HEK293 (cell line): ENCODE data around the gene ICAM1.

Experiments used
- CTCF ChIA-PET: fragments of 350-600 bp; formaldehyde crosslinking; extraction: SDS; loops from one replicate; lab custom pipeline; 2021; ENCODE audit warnings: antibody characterized with exemption; lab: Yijun Ruan, JAX
- POLR2A ChIA-PET: fragments of 300-600 bp; formaldehyde crosslinking; extraction: SDS; loops from one replicate; lab custom pipeline; 2020; ENCODE audit warnings: antibody characterized with exemption, inconsistent platforms; lab: Yijun Ruan, JAX
- H3K27ac ChIP-seq: fragments of 200-500 bp; sonication (Bioruptor generic); 2 replicates; pipeline ENCODE4 v1.5.1; 2014; ENCODE audit warnings: low read depth, low read length, control low read depth, inconsistent platforms; ENCODE audit errors: extremely low read depth
- H3K36me3 ChIP-seq, 2 experiments: fragments of 200-500 bp in 1 of 2; sonication (Bioruptor generic) in 1 of 2; 1 replicate in 1 of 2; 2 replicates in 1 of 2; pipeline ENCODE4 v1.5.1; 2014 to 2017; ENCODE audit warnings: inconsistent platforms in 2 of 2, low read length in 2 of 2; ENCODE audit not compliant: control insufficient read depth in 2 of 2, insufficient read depth in 1 of 2
- H3K4me1 ChIP-seq: fragments of 200-500 bp; sonication (Bioruptor generic); 2 replicates; pipeline ENCODE4 v1.5.1; 2014; ENCODE audit warnings: mild to moderate bottlenecking, low read length, inconsistent platforms; ENCODE audit not compliant: control insufficient read depth, insufficient read depth
- H3K4me3 ChIP-seq: 2 replicates; pipeline ENCODE4 v1.5.1; 2011; ENCODE audit warnings: low read depth, mild to moderate bottlenecking, control low read depth, low read length, moderate library complexity
- H3K9me3 ChIP-seq: fragments of 200-500 bp; sonication (Bioruptor generic); 2 replicates; pipeline ENCODE4 v1.5.1; 2014; ENCODE audit warnings: low read depth, low read length, inconsistent platforms; ENCODE audit not compliant: control insufficient read depth, insufficient read depth
- BCL11A ChIP-seq: fragments of 450-650 bp; formaldehyde crosslinking; IDR thresholded peaks from 2 replicates; pipeline ENCODE4 v1.5.1; 2016; ENCODE audit warnings: low read depth, missing biosample characterization, missing genetic modification characterization
- GFI1B ChIP-seq: fragments of 450-650 bp; formaldehyde crosslinking; IDR thresholded peaks from 2 replicates; pipeline ENCODE4 v1.5.1; 2016; ENCODE audit warnings: missing biosample characterization, missing genetic modification characterization
- KLF16 ChIP-seq: fragments of 450-650 bp; formaldehyde crosslinking; IDR thresholded peaks from 2 replicates; pipeline ENCODE4 v1.5.1; 2017; ENCODE audit warnings: missing biosample characterization, missing genetic modification characterization
- KLF8 ChIP-seq: fragments of 450-650 bp; formaldehyde crosslinking; IDR thresholded peaks from 2 replicates; pipeline ENCODE4 v1.5.1; 2016; ENCODE audit warnings: missing biosample characterization, missing genetic modification characterization
- MYNN ChIP-seq: fragments of 450-650 bp; formaldehyde crosslinking; IDR thresholded peaks from 2 replicates; pipeline ENCODE4 v1.5.1; 2016; ENCODE audit warnings: missing biosample characterization, missing genetic modification characterization, borderline replicate concordance
- OVOL3 ChIP-seq: fragments of 450-650 bp; formaldehyde crosslinking; IDR thresholded peaks from 2 replicates; pipeline ENCODE4 v1.5.1; 2016; ENCODE audit warnings: missing biosample characterization, missing genetic modification characterization
- PRDM1 ChIP-seq: fragments of 450-650 bp; formaldehyde crosslinking; IDR thresholded peaks from 2 replicates; pipeline ENCODE4; 2016; ENCODE audit warnings: missing biosample characterization, missing genetic modification characterization
- TCF7L2 ChIP-seq: IDR thresholded peaks from 2 replicates; pipeline ENCODE4 v1.6.1; 2011; ENCODE audit warnings: low read depth, mild to moderate bottlenecking, inconsistent platforms, low read length, moderate library complexity, borderline replicate concordance
- ZBTB48 ChIP-seq: fragments of 450-650 bp; formaldehyde crosslinking; IDR thresholded peaks from 2 replicates; pipeline ENCODE4 v1.5.1; 2016; ENCODE audit warnings: missing biosample characterization, missing genetic modification characterization
- ZEB2 ChIP-seq: fragments of 450-650 bp; formaldehyde crosslinking; IDR thresholded peaks from 2 replicates; pipeline ENCODE4 v1.5.1; 2016; ENCODE audit warnings: missing biosample characterization, missing genetic modification characterization
- ZNF10 ChIP-seq: fragments of 450-650 bp; formaldehyde crosslinking; IDR thresholded peaks from 2 replicates; pipeline ENCODE4 v1.5.1; 2017; ENCODE audit warnings: missing biosample characterization, missing genetic modification characterization
- ZNF132 ChIP-seq: fragments of 450-650 bp; formaldehyde crosslinking; IDR thresholded peaks from 2 replicates; pipeline ENCODE4 v1.5.1; 2017; ENCODE audit warnings: missing biosample characterization, missing genetic modification characterization, borderline replicate concordance
- ZNF146 ChIP-seq: fragments of 450-650 bp; formaldehyde crosslinking; IDR thresholded peaks from 2 replicates; pipeline ENCODE4 v1.5.1; 2016; ENCODE audit warnings: missing biosample characterization, missing genetic modification characterization
- ZNF214 ChIP-seq: fragments of 450-650 bp; formaldehyde crosslinking; IDR thresholded peaks from 2 replicates; pipeline ENCODE4 v1.5.1; 2017; ENCODE audit warnings: missing biosample characterization, mild to moderate bottlenecking, missing genetic modification characterization, borderline replicate concordance
- ZNF302 ChIP-seq: fragments of 450-650 bp; formaldehyde crosslinking; IDR thresholded peaks from 2 replicates; pipeline ENCODE4 v1.5.1; 2016; ENCODE audit warnings: missing biosample characterization, missing genetic modification characterization, low read depth
- ZNF335 ChIP-seq: fragments of 450-650 bp; formaldehyde crosslinking; conservative IDR thresholded peaks from 2 replicates; pipeline ENCODE4 v1.5.1; 2016; ENCODE audit warnings: missing biosample characterization, missing genetic modification characterization
- ZNF423 ChIP-seq: fragments of 450-650 bp; formaldehyde crosslinking; IDR thresholded peaks from 2 replicates; pipeline ENCODE4 v1.5.1; 2016; ENCODE audit warnings: missing biosample characterization, missing genetic modification characterization
- ZNF560 ChIP-seq: fragments of 450-650 bp; formaldehyde crosslinking; IDR thresholded peaks from 2 replicates; pipeline ENCODE4 v1.5.1; 2017; ENCODE audit warnings: missing biosample characterization, missing genetic modification characterization, borderline replicate concordance
- ZNF596 ChIP-seq: fragments of 450-650 bp; IDR thresholded peaks from 2 replicates; pipeline ENCODE4 v1.5.0; 2018; ENCODE audit warnings: missing biosample characterization, mild to moderate bottlenecking, missing genetic modification characterization, moderate library complexity
- ZNF624 ChIP-seq: fragments of 450-650 bp; formaldehyde crosslinking; IDR thresholded peaks from 2 replicates; pipeline ENCODE4 v1.5.1; 2017; ENCODE audit warnings: missing biosample characterization, missing genetic modification characterization
- ZNF701 ChIP-seq: fragments of 450-650 bp; formaldehyde crosslinking; IDR thresholded peaks from 2 replicates; pipeline ENCODE4 v1.5.1; 2016; ENCODE audit warnings: missing biosample characterization, missing genetic modification characterization
- ZNF777 ChIP-seq: fragments of 450-650 bp; formaldehyde crosslinking; IDR thresholded peaks from 2 replicates; pipeline ENCODE4 v1.5.1; 2017; ENCODE audit warnings: missing biosample characterization, missing genetic modification characterization, borderline replicate concordance
- ZNF791 ChIP-seq: fragments of 450-650 bp; formaldehyde crosslinking; IDR thresholded peaks from 2 replicates; pipeline ENCODE4 v1.5.1; 2016; ENCODE audit warnings: missing biosample characterization, missing genetic modification characterization
- ZSCAN16 ChIP-seq: fragments of 450-650 bp; formaldehyde crosslinking; IDR thresholded peaks from 2 replicates; pipeline ENCODE4 v1.5.1; 2016; ENCODE audit warnings: missing biosample characterization, missing genetic modification characterization
- TF ChIP-seq, protein P1 (sequence below): IDR thresholded peaks from 2 replicates; pipeline ENCODE4 v1.6.1; 2011; ENCODE audit warnings: mild to moderate bottlenecking, low read depth, low read length, borderline replicate concordance
- TF ChIP-seq, protein P2 (sequence below): fragments of 450-650 bp; formaldehyde crosslinking; IDR thresholded peaks from 2 replicates; pipeline ENCODE4 v1.5.1; 2016; ENCODE audit warnings: missing biosample characterization, missing genetic modification characterization
- TF ChIP-seq, protein P3 (sequence below): fragments of 450-650 bp; formaldehyde crosslinking; IDR thresholded peaks from 2 replicates; pipeline ENCODE4; 2016; ENCODE audit warnings: missing biosample characterization, missing genetic modification characterization
- TF ChIP-seq, protein P4 (sequence below): fragments of 450-650 bp; formaldehyde crosslinking; IDR thresholded peaks from 2 replicates; pipeline ENCODE4 v1.5.1; 2016; ENCODE audit warnings: missing biosample characterization, missing genetic modification characterization
- TF ChIP-seq, protein P5 (sequence below): fragments of 450-650 bp; formaldehyde crosslinking; IDR thresholded peaks from 2 replicates; pipeline ENCODE4 v1.5.1; 2016; ENCODE audit warnings: missing biosample characterization, missing genetic modification characterization

ICAM1 gene

DNA sequence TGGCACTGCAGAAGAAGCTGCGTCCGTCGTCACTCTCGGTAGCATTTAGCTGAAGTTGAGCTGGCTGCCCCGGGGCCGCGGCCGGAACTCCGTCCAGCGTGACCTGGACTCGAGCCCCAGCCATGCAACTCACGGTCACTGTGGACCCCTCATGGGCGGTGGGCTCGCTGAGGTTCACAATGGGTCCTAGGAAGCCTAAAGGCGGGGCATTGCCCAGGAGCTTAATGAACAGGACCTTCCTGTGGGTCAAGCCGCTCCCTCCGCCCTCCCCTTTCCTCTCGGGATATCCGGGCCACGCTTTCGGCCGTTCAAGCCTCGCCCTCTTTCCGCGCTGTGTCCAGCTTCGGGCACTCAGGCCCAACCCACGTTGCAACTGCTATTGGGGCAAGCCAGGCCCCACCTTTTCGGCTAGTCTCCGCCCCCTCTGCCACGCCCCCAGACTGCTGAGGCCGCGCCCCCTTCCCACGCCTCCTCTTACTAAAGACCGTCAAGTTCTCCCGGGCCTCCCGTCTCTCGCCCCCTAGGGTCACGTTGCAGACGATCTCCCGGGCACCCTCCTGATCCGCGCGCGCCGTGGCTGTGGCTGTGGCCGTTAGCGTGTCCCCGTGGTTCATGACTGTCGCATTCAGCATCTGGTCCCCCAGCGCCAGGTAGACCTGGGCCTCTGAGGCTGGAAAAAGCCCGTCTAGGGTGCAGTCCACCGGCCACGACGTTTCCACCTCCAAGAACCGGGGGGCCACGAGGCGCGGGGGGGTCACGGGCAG is 63.9 kb downstream of the ICAM1 start:
- Histone ChIP-seq H3K4me1 (no peaks in the 10 kb centered on the region), H3K9me3 (no peaks in the 10 kb centered on the region), H3K36me3 (peaks cover 3 to 22% of the 10 kb centered on the region in 2 experiments; a peak in 2 of 3 replicates), H3K4me3 (peak overlapping the region; percentile 92), H3K27ac (no peak overlapping the region)
- CTCF ChIA-PET: interaction anchor here (0.6 to 2.8 kb wide), 9 partner anchors 11 to 409 kb away, joined by 3 to 19 read pairs (median 5); no protein-coding TSS in a partner anchor
- POLR2A ChIA-PET: interaction anchor here (0.6 to 2.9 kb wide), 12 partner anchors 9 to 781 kb away, joined by 3 to 32 read pairs (median 6); partner anchors contain the start of genes FDX2, ICAM5 and TYK2
- TF ChIP-seq ZNF791 (tag by site-specific recombination) (no peak), KLF8 (peak; percentile 71), ZNF146 (tag by site-specific recombination) (no peak), ZNF596 (no peak), ZNF560 (no peak), ZBTB48 (tag by site-specific recombination) (0 out of 2 replicates have a peak, but pooled peaks have one; percentile 26), ZNF335 (tag by site-specific recombination) (peak; percentile 74), TCF7L2 (no peak), ZEB2 (tag by site-specific recombination) (no peak), ZNF624 (tag by site-specific recombination) (no peak), PRDM1 (tag by site-specific recombination) (no peak), ZNF132 (tag by site-specific recombination) (no peak), ZNF302 (no peak), ZNF10 (tag by site-specific recombination) (no peak), ZNF423 (tag by site-specific recombination) (no peak), MYNN (no peak), GFI1B (no peak), OVOL3 (tag by site-specific recombination) (no peak), KLF16 (peak; percentile 92), BCL11A (tag by site-specific recombination) (peak; percentile 10; the same call in 1 of the 2 replicates), ZSCAN16 (no peak), ZNF214 (tag by site-specific recombination) (no peak), ZNF701 (tag by site-specific recombination) (no peak), ZNF777 (peak; percentile 79; the same call in 1 of the 2 replicates)
- TF ChIP-seq, protein P1, sequence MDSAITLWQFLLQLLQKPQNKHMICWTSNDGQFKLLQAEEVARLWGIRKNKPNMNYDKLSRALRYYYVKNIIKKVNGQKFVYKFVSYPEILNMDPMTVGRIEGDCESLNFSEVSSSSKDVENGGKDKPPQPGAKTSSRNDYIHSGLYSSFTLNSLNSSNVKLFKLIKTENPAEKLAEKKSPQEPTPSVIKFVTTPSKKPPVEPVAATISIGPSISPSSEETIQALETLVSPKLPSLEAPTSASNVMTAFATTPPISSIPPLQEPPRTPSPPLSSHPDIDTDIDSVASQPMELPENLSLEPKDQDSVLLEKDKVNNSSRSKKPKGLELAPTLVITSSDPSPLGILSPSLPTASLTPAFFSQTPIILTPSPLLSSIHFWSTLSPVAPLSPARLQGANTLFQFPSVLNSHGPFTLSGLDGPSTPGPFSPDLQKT: no peak
- TF ChIP-seq, protein P2, sequence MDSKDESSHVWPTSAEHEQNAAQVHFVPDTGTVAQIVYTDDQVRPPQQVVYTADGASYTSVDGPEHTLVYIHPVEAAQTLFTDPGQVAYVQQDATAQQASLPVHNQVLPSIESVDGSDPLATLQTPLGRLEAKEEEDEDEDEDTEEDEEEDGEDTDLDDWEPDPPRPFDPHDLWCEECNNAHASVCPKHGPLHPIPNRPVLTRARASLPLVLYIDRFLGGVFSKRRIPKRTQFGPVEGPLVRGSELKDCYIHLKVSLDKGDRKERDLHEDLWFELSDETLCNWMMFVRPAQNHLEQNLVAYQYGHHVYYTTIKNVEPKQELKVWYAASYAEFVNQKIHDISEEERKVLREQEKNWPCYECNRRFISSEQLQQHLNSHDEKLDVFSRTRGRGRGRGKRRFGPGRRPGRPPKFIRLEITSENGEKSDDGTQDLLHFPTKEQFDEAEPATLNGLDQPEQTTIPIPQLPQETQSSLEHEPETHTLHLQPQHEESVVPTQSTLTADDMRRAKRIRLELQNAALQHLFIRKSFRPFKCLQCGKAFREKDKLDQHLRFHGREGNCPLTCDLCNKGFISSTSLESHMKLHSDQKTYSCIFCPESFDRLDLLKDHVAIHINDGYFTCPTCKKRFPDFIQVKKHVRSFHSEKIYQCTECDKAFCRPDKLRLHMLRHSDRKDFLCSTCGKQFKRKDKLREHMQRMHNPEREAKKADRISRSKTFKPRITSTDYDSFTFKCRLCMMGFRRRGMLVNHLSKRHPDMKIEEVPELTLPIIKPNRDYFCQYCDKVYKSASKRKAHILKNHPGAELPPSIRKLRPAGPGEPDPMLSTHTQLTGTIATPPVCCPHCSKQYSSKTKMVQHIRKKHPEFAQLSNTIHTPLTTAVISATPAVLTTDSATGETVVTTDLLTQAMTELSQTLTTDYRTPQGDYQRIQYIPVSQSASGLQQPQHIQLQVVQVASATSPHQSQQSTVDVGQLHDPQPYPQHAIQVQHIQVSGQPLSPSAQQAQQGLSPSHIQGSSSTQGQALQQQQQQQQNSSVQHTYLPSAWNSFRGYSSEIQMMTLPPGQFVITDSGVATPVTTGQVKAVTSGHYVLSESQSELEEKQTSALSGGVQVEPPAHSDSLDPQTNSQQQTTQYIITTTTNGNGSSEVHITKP: peak; percentile 86
- TF ChIP-seq, protein P3, sequence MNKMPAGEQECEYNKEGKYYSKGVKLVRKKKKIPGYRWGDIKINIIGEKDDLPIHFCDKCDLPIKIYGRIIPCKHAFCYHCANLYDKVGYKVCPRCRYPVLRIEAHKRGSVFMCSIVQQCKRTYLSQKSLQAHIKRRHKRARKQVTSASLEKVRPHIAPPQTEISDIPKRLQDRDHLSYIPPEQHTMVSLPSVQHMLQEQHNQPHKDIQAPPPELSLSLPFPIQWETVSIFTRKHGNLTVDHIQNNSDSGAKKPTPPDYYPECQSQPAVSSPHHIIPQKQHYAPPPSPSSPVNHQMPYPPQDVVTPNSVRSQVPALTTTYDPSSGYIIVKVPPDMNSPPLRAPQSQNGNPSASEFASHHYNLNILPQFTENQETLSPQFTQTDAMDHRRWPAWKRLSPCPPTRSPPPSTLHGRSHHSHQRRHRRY: 0 out of 2 replicates have a peak, but pooled peaks have one; percentile 13
- TF ChIP-seq, protein P4, sequence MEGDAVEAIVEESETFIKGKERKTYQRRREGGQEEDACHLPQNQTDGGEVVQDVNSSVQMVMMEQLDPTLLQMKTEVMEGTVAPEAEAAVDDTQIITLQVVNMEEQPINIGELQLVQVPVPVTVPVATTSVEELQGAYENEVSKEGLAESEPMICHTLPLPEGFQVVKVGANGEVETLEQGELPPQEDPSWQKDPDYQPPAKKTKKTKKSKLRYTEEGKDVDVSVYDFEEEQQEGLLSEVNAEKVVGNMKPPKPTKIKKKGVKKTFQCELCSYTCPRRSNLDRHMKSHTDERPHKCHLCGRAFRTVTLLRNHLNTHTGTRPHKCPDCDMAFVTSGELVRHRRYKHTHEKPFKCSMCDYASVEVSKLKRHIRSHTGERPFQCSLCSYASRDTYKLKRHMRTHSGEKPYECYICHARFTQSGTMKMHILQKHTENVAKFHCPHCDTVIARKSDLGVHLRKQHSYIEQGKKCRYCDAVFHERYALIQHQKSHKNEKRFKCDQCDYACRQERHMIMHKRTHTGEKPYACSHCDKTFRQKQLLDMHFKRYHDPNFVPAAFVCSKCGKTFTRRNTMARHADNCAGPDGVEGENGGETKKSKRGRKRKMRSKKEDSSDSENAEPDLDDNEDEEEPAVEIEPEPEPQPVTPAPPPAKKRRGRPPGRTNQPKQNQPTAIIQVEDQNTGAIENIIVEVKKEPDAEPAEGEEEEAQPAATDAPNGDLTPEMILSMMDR (tag by site-specific recombination): peak; percentile 59; the same call in 1 of the 2 replicates
- TF ChIP-seq, protein P5, sequence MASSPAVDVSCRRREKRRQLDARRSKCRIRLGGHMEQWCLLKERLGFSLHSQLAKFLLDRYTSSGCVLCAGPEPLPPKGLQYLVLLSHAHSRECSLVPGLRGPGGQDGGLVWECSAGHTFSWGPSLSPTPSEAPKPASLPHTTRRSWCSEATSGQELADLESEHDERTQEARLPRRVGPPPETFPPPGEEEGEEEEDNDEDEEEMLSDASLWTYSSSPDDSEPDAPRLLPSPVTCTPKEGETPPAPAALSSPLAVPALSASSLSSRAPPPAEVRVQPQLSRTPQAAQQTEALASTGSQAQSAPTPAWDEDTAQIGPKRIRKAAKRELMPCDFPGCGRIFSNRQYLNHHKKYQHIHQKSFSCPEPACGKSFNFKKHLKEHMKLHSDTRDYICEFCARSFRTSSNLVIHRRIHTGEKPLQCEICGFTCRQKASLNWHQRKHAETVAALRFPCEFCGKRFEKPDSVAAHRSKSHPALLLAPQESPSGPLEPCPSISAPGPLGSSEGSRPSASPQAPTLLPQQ (tag by site-specific recombination): peak; percentile 53; the same call in 1 of the 2 replicates
